PC-9 (cell line): ENCODE measurements around the gene CD83. TPM values are rescaled to one million over a fixed set of nuclear protein-coding genes. Genes with fewer than 3 reads are reported as not detected.

Source experiments
- Bru-seq: library from RNA; stranded (reverse); fragments of 400-500 nt; gene quantifications from one replicate; lab custom pipeline; 2021; lab: Mats Ljungman, UMichigan
- BruChase-seq, 2 experiments: library from RNA; stranded (reverse); fragments of 400-500 nt; gene quantifications; one replicate each; lab custom pipeline; 2021; lab: Mats Ljungman, UMichigan
- BruUV-seq: library from RNA; stranded (reverse); fragments of 400-500 nt; replicated peaks from 2 replicates; lab custom pipeline; 2021; lab: Mats Ljungman, UMichigan
- CTCF ChIA-PET: fragments of 300-600 bp; sonication (Branson Sonifier 250); formaldehyde crosslinking; loops from one replicate; lab custom pipeline; 2022; ENCODE audit warnings: antibody characterized with exemption; lab: Charles Lee
- POLR2A ChIA-PET: fragments of 300-600 bp; sonication (Branson Sonifier 250); formaldehyde crosslinking; loops from one replicate; lab custom pipeline; 2022; ENCODE audit warnings: antibody characterized with exemption; ENCODE audit not compliant: unreplicated experiment; lab: Charles Lee
- DNase-seq, 2 experiments: peaks; one replicate each; pipeline versions ENCODE4 v3.0.0 to v3.0.0-alpha.2; 2015 to 2022; ENCODE audit warnings: mixed read lengths in 1 of 2
- H2AFZ ChIP-seq: fragments of 200-600 bp; sonication (generic); 2 replicates; pipeline ENCODE4 v1.8.1; 2017; ENCODE audit warnings: antibody characterized with exemption
- H3F3A ChIP-seq: fragments of 200-600 bp; sonication (generic); 2 replicates; pipeline ENCODE4 v1.8.1; 2017; ENCODE audit warnings: antibody characterized with exemption, mild to moderate bottlenecking, low read depth; ENCODE audit not compliant: insufficient read depth
- H3K27ac ChIP-seq: fragments of 200-600 bp; sonication (generic); 2 replicates; pipeline ENCODE4 v1.6.1; 2016; ENCODE audit warnings: mixed run types
- H3K27me3 ChIP-seq: fragments of 200-600 bp; sonication (generic); 2 replicates; pipeline ENCODE4 v1.6.1; 2016; ENCODE audit warnings: low read depth, mixed run types; ENCODE audit not compliant: insufficient read depth
- H3K36me3 ChIP-seq: fragments of 200-600 bp; sonication (generic); 2 replicates; pipeline ENCODE4 v1.6.1; 2016; ENCODE audit warnings: low read depth, mixed run types
- H3K4me1 ChIP-seq: fragments of 200-600 bp; sonication (generic); replicated peaks from 2 replicates; pipeline ENCODE4 v1.6.1; 2016; ENCODE audit warnings: mixed run types; ENCODE audit not compliant: insufficient read depth
- H3K4me2 ChIP-seq: fragments of 200-600 bp; sonication (generic); 2 replicates; pipeline ENCODE4 v1.6.1; 2017; ENCODE audit warnings: mixed run types
- H3K4me3 ChIP-seq: fragments of 200-600 bp; sonication (generic); 2 replicates; pipeline ENCODE4 v1.6.1; 2016; ENCODE audit warnings: mixed run types
- H3K79me2 ChIP-seq: fragments of 200-600 bp; sonication (generic); 2 replicates; pipeline ENCODE4 v1.6.1; 2017; ENCODE audit warnings: low read depth, mixed run types
- H3K9me2 ChIP-seq: fragments of 200-600 bp; sonication (generic); 2 replicates; pipeline ENCODE4 v1.8.1; 2017; ENCODE audit warnings: mild to moderate bottlenecking; ENCODE audit not compliant: insufficient read depth
- H3K9me3 ChIP-seq: fragments of 200-600 bp; sonication (generic); 2 replicates; pipeline ENCODE4 v1.8.1; 2016; ENCODE audit warnings: low read depth; ENCODE audit not compliant: insufficient read depth
- H4K20me1 ChIP-seq: fragments of 200-600 bp; sonication (generic); 2 replicates; pipeline ENCODE4 v1.8.1; 2017; ENCODE audit not compliant: insufficient read depth
- CTCF ChIP-seq: fragments of 200-600 bp; sonication (generic); conservative IDR thresholded peaks from 2 replicates; pipeline ENCODE4 v1.6.1; 2017; ENCODE audit warnings: mixed run types, antibody characterized with exemption, mild to moderate bottlenecking, moderate library complexity
- EZH2 ChIP-seq: fragments of 200-600 bp; sonication (generic); IDR thresholded peaks from 2 replicates; pipeline ENCODE4 v1.8.0; 2017; ENCODE audit warnings: antibody characterized with exemption, low read depth
- intact Hi-C: fragments of 100-400 bp; cut with micrococcal nuclease; formaldehyde crosslinking; loops from one replicate; pipeline ENCODE4 v1.10.0; 2022; ENCODE audit not compliant: unreplicated experiment
- long read RNA-seq: library from polyadenylated mRNA; stranded (forward); transcript quantifications from one replicate; pipeline ENCODE4 v2.0.0, GENCODE V29; 2022
- total RNA-seq: library from RNA; stranded (reverse); gene quantifications from 2 replicates; pipeline ENCODE4 v1.2.3, GENCODE V29; 2021

The CD83 gene
- total RNA-seq, result 3.2 and 3.6 TPM in 2 replicates
- percentile 45 among the genes with signal in this experiment for Bru-seq, nascent RNA
- BruChase-seq, experiment 1, labeled RNA remaining after a 2-hour chase, result percentile 51 among the genes with signal in this experiment
- BruChase-seq, experiment 2, labeled RNA remaining after a 6-hour chase, result percentile 61 among the genes with signal in this experiment
- long read RNA-seq, transcript CD83-201 (5 exons, 2,471 nt), result major isoform, 10 of 11 reads
- long read RNA-seq, partial matches to known transcripts, result 1 of 11 reads
- long read RNA-seq, other reads (novel, unspliced or antisense), result 0 of 11 reads

- H3K4me3 ChIP-seq, result peak within 1 kb of the TSS; percentile 70
- peaks cover 3% of the 10 kb centered on the region for H3K4me1 ChIP-seq
- intact Hi-C loops, result no loop called here
- peak; percentile 42 to 69 for DNase-seq
- peak within 1 kb of the TSS; percentile 99 for H2AFZ ChIP-seq
- no peaks in the 10 kb centered on the region for H3K9me2 ChIP-seq
- no peaks in the 10 kb centered on the region for H3K9me3 ChIP-seq
- no peaks in the 10 kb centered on the region for H3K79me2 ChIP-seq
- ChIA-PET POLR2A (interaction anchor here (0.5 to 0.6 kb wide), 2 partner anchors 303 to 872 kb away, joined by 3 to 5 read pairs; partner anchors contain the start of gene MCUR1), CTCF (interaction anchor here (0.6 kb wide), 1 partner anchor 117 kb away, joined by 11 read pairs; no protein-coding TSS in a partner anchor)
- H3K27ac ChIP-seq, result no peak within 1 kb of the TSS
- no peaks in the 10 kb centered on the region for H3K27me3 ChIP-seq
- BruUV-seq, result no TSS peak
- TF ChIP-seq CTCF (no peak), EZH2 (no peak)
- H3F3A ChIP-seq, result no peaks in the 10 kb centered on the region; the same call in 1 of the 2 replicates
- H4K20me1 ChIP-seq, result no peaks in the 10 kb centered on the region
- H3K4me2 ChIP-seq, result peak within 1 kb of the TSS; percentile 87
- no peaks in the 10 kb centered on the region for H3K36me3 ChIP-seq
Observed at GRCh38 chr6:14117158-14118090, at the start of gene CD83. Gene CD83, plus strand, starts transcription at chr6:14117772. Its CDS starts 40 bp downstream, at chr6:14117812.

DNA sequence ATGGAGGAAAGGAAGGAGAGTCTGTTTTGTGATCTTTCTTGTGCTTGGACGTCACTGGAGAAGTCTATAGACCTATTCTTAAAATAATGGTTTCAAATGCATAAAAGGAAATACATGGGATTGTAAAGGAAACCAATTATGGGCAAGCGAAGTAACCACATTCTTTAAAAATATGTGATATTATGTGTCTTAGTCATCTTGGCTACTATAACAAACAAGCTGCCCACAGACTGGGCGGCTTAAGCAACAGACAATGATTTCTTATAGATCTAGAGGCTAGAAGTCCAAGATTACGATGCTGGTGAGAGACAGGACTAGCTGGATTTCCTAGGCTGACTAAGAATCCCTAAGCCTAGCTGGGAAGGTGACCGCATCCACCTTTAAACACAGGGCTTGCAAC, 49.4 kb upstream of the CD83 start:
- CTCF ChIA-PET, result interaction anchor here (0.7 to 1.4 kb wide), 4 partner anchors 22 to 273 kb away, joined by 3 to 4 read pairs (median 4); no protein-coding TSS in a partner anchor
- Histone ChIP-seq H3K4me2 (peak overlapping the region; percentile 32), H3K36me3 (no peaks in the 10 kb centered on the region), H3K9me2 (no peaks in the 10 kb centered on the region), H3F3A (peaks cover 16% of the 10 kb centered on the region; the same call in 1 of the 2 replicates), H3K4me3 (no peak overlapping the region), H3K9me3 (no peaks in the 10 kb centered on the region), H3K27ac (no peak overlapping the region), H3K4me1 (peaks cover 26% of the 10 kb centered on the region), H2AFZ (0 out of 2 replicates have a peak overlapping the region, but pooled peaks have one; percentile 12), H4K20me1 (no peaks in the 10 kb centered on the region), H3K27me3 (no peaks in the 10 kb centered on the region), H3K79me2 (no peaks in the 10 kb centered on the region)
- no TSS peak for BruUV-seq
- TF ChIP-seq CTCF (no peak), EZH2 (no peak)
- intact Hi-C loops, result loop anchor here (5.0 to 10.0 kb wide), 2 partner anchors 443 to 731 kb away; no protein-coding TSS in a partner anchor
- POLR2A ChIA-PET, result interaction anchor here (0.6 kb wide), 1 partner anchor 494 kb away, joined by 5 read pairs; the partner anchor contains the start of gene SIRT5
- DNase-seq, result peak; percentile 44 to 95

DNA sequence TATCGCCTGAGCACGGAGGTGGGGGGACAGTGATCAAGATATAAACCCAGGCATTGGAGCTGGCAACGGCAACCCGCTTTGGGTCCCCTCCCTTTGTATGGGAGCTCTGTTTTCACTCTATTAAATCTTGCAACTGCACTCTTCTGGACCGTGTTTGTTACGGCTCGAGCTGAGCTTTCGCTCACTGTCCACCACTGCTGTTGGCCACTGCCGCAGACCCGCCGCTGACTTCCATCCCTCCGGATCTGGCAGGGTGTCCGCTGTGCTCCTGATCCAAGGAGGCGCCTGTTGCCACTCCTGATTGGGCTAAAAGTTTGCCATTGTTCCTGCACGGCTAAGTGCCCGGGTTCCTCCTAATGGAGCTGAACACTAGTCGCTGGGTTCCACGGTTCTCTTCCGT, 48.9 kb upstream of the CD83 start:
- 0 out of 2 replicates have a peak overlapping the region, but pooled peaks have one; percentile 32 for H3K4me2 ChIP-seq
- no TSS peak for BruUV-seq
- H3K9me3 ChIP-seq, result no peaks in the 10 kb centered on the region
- H2AFZ ChIP-seq, result no peak overlapping the region
- H4K20me1 ChIP-seq, result no peaks in the 10 kb centered on the region
- H3K27ac ChIP-seq, result no peak overlapping the region
- H3K4me3 ChIP-seq, result no peak overlapping the region
- H3K4me1 ChIP-seq, result peaks cover 26% of the 10 kb centered on the region
- no peaks in the 10 kb centered on the region for H3K27me3 ChIP-seq
- H3K36me3 ChIP-seq, result no peaks in the 10 kb centered on the region
- peaks cover 16% of the 10 kb centered on the region; the same call in 1 of the 2 replicates for H3F3A ChIP-seq
- no peaks in the 10 kb centered on the region for H3K9me2 ChIP-seq
- TF ChIP-seq CTCF (no peak), EZH2 (no peak)
- no peaks in the 10 kb centered on the region for H3K79me2 ChIP-seq
- POLR2A ChIA-PET, result interaction anchor here (0.6 kb wide), 1 partner anchor 26 kb away, joined by 6 read pairs; no protein-coding TSS in a partner anchor
- CTCF ChIA-PET, result interaction anchor here (0.7 to 1.4 kb wide), 4 partner anchors 22 to 150 kb away, joined by 3 to 5 read pairs (median 4); no protein-coding TSS in a partner anchor
- intact Hi-C loops, result loop anchor here (5.0 to 10.0 kb wide), 2 partner anchors 444 to 731 kb away; no protein-coding TSS in a partner anchor
- DNase-seq, result no peak
